ENCODE measurements around the gene MYBPH. TPM values are rescaled to one million over a fixed set of nuclear protein-coding genes. Genes with fewer than 3 reads are reported as not detected.

MYBPH gene
- total RNA-seq, 2 donors from 2014 or later: not detected

DNA sequence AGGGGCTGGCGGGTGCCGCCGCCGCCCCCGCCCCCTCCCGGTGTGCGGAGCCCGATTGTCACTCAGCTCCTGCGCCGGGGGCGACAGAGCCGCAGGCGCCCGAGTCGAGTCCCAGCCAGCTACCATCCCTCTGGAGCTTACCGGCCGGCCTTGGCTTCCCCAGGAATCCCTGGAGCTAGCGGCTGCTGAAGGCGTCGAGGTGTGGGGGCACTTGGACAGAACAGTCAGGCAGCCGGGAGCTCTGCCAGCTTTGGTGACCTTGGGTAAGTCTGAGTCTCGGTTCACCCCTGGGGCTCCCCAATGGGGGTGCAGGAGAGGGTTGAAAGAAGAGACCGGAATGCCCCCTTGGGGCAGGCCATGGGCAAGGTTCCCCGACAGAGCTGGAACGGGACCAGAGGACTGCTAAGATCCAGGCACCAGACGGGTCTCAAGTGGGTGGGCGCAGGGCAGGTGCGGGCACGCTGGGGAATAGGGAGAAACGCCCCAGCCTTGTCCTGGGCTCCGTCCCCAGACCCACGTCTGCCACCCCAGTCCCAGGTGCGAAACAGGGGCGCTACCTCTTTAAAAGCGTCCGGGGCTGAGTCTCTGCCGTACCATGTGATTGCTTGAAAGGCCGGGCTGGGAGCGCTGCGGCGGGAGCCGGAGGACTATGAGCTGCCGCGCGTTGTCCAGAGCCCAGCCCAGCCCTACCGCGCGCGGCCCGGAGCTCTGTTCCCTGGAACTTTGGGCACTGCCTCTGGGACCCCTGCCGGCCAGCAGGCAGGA is 47.8 kb downstream of the MYBPH start, which contains the start of gene ADORA1:
Gene ADORA1, plus strand, starts transcription at position 61 of the 765 bp plus-strand sequence. CDS start 1,116 bp downstream, outside the sequence.
- Histone ChIP-seq H3K9me3 (no peaks in the 10 kb centered on the region), H3K27me3 (no peaks in the 10 kb centered on the region), H3K4me3 (peak within 1 kb of the TSS; percentile 47 to 54), H3K4me1 (peaks cover 0 to 79% of the 10 kb centered on the region in 2 donors), H3K27ac (peak within 1 kb of the TSS; percentile 91 to 94), H3K36me3 (no peaks in the 10 kb centered on the region)
- TF ChIP-seq, protein P1, sequence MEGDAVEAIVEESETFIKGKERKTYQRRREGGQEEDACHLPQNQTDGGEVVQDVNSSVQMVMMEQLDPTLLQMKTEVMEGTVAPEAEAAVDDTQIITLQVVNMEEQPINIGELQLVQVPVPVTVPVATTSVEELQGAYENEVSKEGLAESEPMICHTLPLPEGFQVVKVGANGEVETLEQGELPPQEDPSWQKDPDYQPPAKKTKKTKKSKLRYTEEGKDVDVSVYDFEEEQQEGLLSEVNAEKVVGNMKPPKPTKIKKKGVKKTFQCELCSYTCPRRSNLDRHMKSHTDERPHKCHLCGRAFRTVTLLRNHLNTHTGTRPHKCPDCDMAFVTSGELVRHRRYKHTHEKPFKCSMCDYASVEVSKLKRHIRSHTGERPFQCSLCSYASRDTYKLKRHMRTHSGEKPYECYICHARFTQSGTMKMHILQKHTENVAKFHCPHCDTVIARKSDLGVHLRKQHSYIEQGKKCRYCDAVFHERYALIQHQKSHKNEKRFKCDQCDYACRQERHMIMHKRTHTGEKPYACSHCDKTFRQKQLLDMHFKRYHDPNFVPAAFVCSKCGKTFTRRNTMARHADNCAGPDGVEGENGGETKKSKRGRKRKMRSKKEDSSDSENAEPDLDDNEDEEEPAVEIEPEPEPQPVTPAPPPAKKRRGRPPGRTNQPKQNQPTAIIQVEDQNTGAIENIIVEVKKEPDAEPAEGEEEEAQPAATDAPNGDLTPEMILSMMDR (IDR thresholded peaks at IDR 0.05): peak in 1 of 2 donors; percentile 10
- DNase-seq (ENCODE audit: low spot score): peak; percentile 81

DNA sequence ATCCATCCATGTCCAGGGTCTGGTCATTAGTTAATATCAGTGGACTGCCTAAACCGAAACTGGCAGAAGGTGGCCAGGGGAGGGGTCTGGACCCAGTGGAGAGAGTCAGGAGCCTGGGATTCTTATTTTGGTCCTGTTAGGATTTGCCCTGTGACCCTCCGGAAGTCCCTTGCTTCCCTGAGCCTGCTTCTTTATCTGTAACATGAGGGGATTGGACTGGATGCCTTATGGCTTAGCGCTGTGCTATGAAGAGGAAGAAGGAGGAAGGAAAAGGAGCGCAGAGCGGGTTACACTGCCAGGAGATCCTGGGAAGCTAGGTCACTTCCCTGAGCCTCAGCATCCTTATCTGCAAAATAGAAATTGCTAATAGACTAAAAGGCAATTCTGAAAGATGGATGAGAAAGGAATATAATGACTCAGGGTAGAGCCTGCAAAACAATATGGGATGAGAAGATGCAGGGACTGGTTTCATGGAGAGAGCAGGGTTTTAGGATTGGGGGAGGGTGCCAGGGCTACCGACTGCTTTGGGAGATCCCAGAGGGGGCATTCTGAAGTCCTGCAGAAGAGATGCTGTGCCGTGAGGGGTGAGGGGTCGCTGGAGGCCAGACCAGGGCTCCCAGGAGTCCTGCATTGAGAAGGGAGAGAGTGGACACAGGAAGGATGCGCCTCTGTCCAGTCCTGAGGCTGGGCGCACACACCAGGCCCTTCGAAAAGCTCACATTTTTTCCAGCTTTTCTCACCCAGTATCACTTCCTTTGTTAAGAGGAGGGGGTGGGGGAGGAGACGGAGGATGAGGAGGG is 48.6 kb downstream of the MYBPH start:
- TF ChIP-seq, protein P1 (IDR thresholded peaks at IDR 0.05): no peak
- peak; percentile 46 for DNase-seq (ENCODE audit: low spot score)
- no peaks in the 10 kb centered on the region for H3K36me3 ChIP-seq
- no peaks in the 10 kb centered on the region for H3K9me3 ChIP-seq
- H3K27ac ChIP-seq: peak overlapping the region; percentile 91 to 94
- no peaks in the 10 kb centered on the region for H3K27me3 ChIP-seq
- peaks cover 0 to 74% of the 10 kb centered on the region in 2 donors for H3K4me1 ChIP-seq
- peak overlapping the region; percentile 47 to 54 for H3K4me3 ChIP-seq

DNA sequence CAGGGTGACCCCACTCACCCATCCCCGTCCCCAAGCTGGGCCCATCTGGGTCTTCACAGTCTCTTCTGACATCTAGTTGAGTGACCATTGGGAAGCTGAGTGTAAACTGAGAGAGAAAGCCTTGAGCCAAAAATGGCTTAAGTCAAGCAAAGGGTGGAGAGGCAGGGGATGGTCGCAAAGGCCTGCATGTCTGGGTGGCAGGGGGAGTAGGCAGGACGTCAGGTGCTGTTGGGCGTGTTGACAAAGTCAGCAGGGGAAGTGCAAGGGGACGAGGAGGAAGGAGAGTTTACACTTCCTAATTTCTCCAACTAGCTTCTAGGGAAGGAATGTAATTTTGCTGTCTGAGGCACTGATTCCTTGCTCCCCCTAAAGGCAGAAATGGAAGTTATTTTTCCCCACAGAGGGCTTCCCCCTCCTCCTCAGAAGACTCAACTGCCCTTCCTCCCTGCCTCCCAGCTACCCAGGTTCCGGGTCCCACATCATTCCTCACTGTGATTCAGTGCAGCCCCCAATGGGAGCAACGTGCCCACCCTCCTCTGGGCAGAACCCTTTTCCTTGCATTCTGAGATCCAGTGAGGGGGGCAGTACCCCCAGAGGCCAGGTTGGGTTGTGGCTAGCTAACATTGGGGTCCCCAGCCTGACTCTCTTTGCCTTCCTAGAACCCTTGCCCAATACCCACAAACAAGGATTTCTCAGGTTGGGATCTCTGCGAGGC is 49.3 kb downstream of the MYBPH start:
- Histone ChIP-seq H3K9me3 (no peaks in the 10 kb centered on the region), H3K27me3 (no peaks in the 10 kb centered on the region), H3K36me3 (no peaks in the 10 kb centered on the region), H3K4me1 (peaks cover 0 to 66% of the 10 kb centered on the region in 2 donors), H3K27ac (peak overlapping the region; percentile 91 to 94), H3K4me3 (no peak overlapping the region)
- TF ChIP-seq, protein P1 (IDR thresholded peaks at IDR 0.05): peak; percentile 13 to 62
- peak; percentile 55 for DNase-seq (ENCODE audit: low spot score)

DNA sequence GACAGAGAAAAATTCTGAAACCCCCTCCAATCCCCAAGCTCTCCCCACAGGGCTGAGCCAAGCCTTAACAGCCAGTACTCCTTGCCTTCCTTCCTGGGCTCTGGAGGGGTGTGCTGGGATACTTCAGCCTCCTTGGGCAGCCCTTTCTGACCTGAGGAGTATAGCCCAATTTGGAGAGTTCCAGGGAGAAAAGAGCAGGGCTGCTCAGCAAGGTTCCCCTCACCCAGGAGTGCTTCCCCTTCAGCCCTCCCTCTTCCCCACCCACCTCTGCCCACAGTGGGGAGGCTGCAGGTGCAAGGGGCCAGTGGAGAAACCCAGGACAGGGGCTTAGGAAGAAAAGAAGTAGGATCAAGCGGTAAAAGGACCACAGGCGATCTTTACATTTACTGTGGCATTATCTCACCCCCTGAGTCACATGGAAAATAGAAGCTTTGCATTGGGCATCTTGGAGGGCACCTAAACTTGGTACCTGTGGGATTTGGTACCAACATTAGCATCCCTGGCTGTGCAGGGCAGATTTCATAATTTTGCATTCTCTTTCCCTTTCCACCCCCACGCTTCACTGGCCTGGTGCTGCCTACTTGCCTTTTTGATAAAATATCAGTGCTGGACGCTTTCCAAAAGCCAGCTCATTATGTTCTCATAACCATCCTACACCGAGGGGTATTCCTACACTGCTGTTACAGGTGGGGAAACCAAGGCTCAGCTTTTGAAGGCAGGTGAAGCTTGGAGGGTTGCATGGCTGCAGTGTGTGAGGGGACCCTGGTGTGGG is 50.9 kb downstream of the MYBPH start:
- DNase-seq (ENCODE audit: low spot score): peak; percentile 2
- Histone ChIP-seq H3K27ac (no peak overlapping the region), H3K27me3 (no peaks in the 10 kb centered on the region), H3K4me1 (peaks cover 0 to 52% of the 10 kb centered on the region in 2 donors), H3K36me3 (no peaks in the 10 kb centered on the region), H3K4me3 (no peak overlapping the region), H3K9me3 (no peaks in the 10 kb centered on the region)
- TF ChIP-seq, protein P1 (IDR thresholded peaks at IDR 0.05): no peak

DNA sequence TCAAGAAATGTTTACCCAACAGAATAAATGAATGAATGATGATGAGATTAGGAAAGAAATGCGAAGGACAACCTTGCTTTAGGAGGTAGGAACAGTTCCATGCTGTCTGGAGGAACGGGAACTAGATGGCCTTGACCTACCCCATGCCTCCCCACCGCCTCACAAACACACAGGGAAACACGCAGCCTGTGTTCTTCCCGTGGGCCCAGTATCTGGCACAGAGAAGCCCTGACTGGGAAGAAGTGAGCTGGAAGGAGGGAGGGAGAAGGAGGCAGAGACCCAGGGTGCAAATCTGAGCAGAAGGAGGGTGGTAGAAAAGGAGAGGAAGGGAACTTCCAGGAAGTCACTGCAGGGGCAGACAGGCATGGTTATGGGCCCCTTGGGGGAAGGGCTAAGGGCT is 51.6 kb downstream of the MYBPH start:
- peaks cover 0 to 45% of the 10 kb centered on the region in 2 donors for H3K4me1 ChIP-seq
- no peak overlapping the region for H3K4me3 ChIP-seq
- TF ChIP-seq, protein P1 (IDR thresholded peaks at IDR 0.05): no peak
- H3K27me3 ChIP-seq: no peaks in the 10 kb centered on the region
- no peaks in the 10 kb centered on the region for H3K9me3 ChIP-seq
- H3K36me3 ChIP-seq: no peaks in the 10 kb centered on the region
- peak; percentile 11 for DNase-seq (ENCODE audit: low spot score)
- H3K27ac ChIP-seq: no peak overlapping the region

Measured in right atrium auricular region (tissue), 2 donors.